ENCODE measurements around the gene PDE8B.

The PDE8B gene

GRCh38 chr5:77305956-77306355 lies 95.5 kb downstream of the PDE8B start:
- DNase-seq (ENCODE audit: extremely low read depth, low read depth): no peak
- no peak for TF ChIP-seq CTCF (IDR thresholded peaks at IDR 0.05; ENCODE audit: low read depth, low read length, missing control alignments)
- no peak overlapping the region for H3K4me3 ChIP-seq (replicated peaks; ENCODE audit: low read depth, low read length)

GRCh38 chr5:77306531-77306930 lies 96.1 kb downstream of the PDE8B start:
- no peak overlapping the region for H3K4me3 ChIP-seq (replicated peaks; ENCODE audit: low read depth, low read length)
- no peak for DNase-seq (ENCODE audit: extremely low read depth, low read depth)
- no peak for TF ChIP-seq CTCF (IDR thresholded peaks at IDR 0.05; ENCODE audit: low read depth, low read length, missing control alignments)

GRCh38 chr5:77308154-77308960 lies 97.9 kb downstream of the PDE8B start:
- DNase-seq (ENCODE audit: extremely low read depth, low read depth): no peak
- no peak overlapping the region for H3K4me3 ChIP-seq (replicated peaks; ENCODE audit: low read depth, low read length)
- no peak for TF ChIP-seq CTCF (IDR thresholded peaks at IDR 0.05; ENCODE audit: low read depth, low read length, missing control alignments)

GRCh38 chr5:77309140-77309539 lies 98.7 kb downstream of the PDE8B start:
- TF ChIP-seq CTCF (IDR thresholded peaks at IDR 0.05; ENCODE audit: low read depth, low read length, missing control alignments): no peak
- no peak for DNase-seq (ENCODE audit: extremely low read depth, low read depth)
- H3K4me3 ChIP-seq (replicated peaks; ENCODE audit: low read depth, low read length): no peak overlapping the region

GRCh38 chr5:77310494-77311213 lies 100.2 kb downstream of the PDE8B start:
- TF ChIP-seq CTCF (IDR thresholded peaks at IDR 0.05; ENCODE audit: low read depth, low read length, missing control alignments): no peak
- no peak for DNase-seq (ENCODE audit: extremely low read depth, low read depth)
- no peak overlapping the region for H3K4me3 ChIP-seq (replicated peaks; ENCODE audit: low read depth, low read length)

- no peak overlapping the region for H3K4me3 ChIP-seq (replicated peaks; ENCODE audit: low read depth, low read length)
- no peak for DNase-seq (ENCODE audit: extremely low read depth, low read depth)
- TF ChIP-seq CTCF (IDR thresholded peaks at IDR 0.05; ENCODE audit: low read depth, low read length, missing control alignments): no peak
Observed at GRCh38 chr5:77311214-77311571, 100.7 kb downstream of the PDE8B start.

Measured in HFF-Myc (cell line).